GM19455 (cell line): ENCODE results near the gene ATXN7L2.
"Not testable (repeated sequence)": the region's sequence is repeated elsewhere in the genome, so short reads cannot be mapped to it uniquely, and the experiment has no call there.

Experiments
- ATAC-seq: cut with Tn5 transposase; IDR thresholded peaks from one replicate; pipeline ENCODE4 v1.9.1; 2021; ENCODE audit not compliant: unreplicated experiment

The ATXN7L2 gene, protein sequence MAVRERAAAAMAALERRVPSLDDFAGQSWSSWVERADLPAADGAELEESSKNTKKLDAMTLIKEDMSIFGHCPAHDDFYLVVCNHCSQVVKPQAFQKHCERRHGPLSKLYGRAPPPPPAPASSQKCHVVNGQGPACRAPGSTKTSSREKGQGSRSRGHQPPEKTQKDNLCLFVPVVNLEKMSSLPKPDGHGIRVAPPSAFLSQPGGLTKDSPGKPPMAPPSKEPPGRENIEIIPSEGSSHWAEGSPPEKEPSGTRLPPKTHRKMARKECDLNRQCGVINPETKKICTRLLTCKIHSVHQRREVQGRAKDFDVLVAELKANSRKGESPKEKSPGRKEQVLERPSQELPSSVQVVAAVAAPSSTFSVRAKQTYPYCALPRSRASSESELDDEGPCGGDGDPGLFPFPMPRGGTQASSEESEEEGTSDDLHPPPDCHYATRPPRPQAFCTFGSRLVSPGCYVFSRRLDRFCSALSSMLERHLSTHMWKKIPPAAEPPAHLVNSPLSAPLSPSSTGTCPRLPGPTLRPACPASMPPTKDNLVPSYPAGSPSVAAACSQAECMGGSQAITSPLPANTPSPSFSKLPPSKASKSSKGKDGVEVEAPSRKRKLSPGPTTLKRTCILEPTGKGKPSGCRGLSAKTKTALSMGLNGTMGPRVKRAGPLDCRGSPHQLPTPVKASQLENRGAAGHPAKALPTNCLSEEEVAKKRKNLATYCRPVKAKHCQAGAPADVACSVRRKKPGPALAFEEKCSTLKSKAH

DNA sequence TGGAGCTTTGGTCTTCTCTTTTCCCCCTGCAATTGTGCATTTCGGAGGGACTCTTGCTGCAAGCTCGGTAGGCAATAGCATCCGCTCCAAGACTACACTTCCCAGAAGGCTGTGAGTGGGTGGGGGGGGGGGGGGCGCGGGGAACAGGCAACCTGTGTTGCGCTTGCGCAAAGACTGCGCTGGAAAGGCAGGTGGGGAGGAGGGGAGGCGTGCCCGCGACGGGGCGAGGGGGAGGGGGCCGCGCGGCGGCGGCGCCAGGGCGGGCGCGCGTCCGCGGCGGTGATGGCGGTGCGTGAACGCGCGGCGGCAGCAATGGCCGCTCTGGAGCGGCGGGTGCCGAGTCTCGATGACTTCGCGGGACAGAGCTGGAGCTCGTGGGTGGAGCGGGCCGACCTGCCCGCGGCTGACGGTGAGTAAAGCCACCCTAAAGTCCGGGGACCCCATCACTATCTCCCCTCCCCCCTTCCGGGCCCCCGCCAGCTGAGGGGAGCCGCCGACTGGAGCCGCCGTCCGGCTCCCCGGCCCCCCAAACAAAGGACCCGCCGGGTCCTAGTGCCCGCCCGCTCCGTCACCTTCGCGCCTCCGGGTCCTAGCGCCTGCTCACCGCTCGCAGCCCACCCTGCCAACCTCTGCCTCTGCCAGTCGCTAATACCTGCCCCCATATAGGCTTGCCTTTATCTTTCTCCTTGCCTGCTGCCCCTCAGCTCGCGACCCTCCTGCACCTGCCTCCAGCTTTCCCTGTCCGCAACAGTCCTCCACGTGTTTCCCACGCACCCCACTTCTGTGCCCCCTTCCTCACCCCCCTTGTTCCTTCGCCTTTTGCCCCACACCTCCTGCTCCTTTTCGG, at the start of gene ATXN7L2:
Gene ATXN7L2 (plus strand): TSS at position 234 of the 847 bp plus-strand sequence. CDS start 49 bp downstream, at position 283.
- ATAC-seq = peak; percentile 78

DNA sequence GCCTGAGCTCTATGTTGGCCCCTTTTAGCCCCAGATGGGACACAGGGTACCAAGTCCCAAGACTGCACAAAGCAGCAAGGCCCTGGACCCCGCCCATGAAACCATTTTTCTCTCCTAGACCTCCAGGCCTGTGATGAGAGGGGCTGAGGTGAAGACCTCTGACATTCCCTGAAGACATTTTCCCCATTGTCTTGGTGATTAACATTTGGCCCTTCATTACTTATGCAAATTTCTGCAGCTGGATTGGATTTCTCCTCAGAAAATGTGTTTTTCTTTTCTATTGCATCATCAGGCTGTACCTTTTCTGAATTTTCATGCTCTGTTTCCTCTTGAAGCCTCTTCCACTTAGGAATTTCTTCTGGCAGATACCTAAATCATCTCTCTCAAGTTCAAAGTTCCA, 49.2 kb upstream of the ATXN7L2 start:
- ATAC-seq = no peak

DNA sequence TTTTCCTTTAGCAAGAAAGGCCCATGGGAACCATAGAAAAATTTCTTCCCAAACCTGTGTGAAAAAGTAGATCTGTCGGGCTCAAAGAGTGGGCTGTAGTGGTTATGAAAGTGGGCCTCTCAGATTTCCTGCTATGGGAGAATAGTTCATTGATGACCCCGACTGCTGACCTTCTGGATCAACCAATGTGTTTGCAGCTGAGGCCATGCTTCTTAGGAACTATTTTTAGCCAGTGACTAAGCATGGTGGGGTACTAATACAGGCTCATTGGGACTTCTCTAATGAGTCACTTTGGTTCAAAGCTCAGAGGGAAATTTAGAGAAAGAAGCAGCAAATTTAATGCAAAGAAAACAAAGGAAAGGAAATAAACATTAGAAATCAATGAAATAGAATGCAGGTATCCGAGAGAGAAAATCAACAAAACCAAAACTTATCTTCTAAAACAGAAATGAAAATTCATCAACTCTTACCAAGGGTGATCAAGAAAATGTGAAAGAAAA, 44.9 kb upstream of the ATXN7L2 start:
- no peak for ATAC-seq

DNA sequence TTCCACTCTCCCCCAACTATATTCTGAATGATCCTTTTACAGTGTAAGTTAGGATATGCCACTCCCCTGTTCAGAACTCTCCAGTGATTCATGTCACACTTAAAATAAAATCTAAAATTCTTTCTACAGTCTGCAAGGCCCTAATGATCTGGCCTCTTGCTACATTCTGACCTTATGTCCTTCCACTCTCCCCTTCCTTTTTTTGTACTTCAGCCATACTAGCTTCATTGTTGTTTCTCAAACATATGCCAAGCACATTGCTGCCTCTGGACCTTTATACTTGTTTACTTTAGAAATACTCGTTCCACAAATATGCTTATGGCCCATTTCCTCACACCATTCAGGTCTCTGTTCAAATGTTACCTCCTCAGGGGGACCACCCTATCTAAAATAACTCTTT, 42.6 kb upstream of the ATXN7L2 start:
- ATAC-seq = no peak

DNA sequence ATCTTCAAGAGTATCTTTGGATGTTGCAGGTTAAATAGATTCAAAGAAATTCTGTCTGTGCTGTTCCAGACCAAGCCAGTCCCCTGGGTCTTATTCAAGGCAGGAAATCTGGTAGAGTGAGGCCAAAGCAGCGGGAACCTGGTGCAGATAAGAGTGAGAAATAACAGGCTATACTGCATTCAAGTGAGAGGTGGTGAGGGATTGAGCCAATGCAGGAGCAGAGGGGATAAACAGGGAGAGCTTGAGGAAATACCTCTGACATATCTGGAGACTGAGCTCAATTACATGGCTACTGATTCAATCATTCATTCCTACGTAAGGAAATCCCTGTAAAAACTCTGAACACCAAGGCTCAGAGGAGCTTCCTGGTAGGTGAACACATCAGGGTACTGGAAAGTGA, 40.2 kb upstream of the ATXN7L2 start:
- ATAC-seq = no peak

DNA sequence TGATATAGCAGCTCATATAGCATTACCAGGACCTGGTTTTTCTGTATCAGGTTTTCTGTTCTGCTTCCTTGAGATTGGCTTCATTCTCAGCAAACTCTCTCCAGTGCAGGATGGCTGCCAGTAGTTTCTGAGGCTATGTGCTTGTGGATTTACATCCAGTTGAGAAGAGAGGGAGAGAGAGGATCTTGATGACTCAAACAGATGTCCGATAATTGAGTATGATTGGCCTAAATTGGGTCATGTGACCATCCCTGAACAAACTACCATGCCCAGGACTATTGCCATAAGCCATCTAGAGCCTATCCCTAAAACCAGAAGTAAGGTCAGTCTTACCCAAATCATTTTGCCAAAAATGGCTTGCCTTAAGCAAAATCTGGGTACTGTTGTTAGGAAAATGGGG, 39.4 kb upstream of the ATXN7L2 start:
- ATAC-seq = no peak

DNA sequence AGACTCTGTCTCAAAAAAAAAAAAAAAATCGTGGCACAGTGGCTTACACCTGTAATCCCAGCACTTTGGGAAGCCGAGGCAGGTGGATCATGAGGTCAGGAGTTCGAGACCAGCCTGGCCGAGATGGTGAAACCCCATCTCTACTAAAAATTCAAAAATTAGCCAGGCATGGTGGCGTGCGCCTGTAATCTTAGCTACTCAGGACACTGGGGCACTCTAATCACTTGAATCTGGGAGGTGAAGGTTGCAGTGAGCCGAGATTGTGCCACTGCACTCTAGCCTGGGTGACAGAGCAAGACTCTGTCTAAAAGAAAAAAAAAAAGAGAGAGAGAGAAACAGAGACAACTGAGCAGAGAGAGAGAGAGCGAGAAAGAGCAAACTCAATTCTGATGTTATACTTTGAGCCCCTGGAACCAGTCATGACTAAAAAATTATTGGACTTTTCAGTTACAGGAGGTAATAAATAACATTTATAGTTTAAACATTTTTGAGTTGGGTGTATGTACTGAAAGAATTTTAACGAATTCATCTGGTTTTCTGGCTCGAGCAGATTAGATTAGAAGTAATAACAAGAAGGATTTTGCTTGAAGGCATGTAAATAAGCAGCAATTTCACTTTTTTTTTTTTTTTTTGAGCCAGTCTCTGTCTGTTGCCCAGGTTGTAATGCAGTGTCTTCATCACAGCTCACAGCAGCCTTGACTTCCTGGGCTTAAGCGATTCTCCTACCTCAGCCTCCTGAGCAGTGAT, 37.6 kb upstream of the ATXN7L2 start:
- ATAC-seq = not testable (repeated sequence)

DNA sequence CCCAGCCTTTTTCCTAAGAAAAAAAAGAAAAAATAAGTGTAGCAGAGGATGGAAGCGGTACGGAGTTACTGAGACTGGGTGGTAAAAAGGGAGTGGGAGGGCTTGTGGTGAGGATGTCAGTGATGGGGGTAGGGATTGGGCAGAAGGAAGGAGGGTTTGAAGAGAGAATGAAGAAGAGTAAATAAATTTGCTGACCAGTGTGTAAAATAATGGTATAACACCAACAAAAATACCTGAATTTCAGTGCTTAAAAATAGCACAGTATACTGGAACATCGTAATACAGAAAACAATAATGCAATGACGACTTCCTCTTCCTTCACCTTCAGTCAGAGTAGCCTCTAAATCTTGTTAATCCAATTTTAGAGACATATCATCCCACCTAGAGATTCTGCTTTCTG, 36.2 kb upstream of the ATXN7L2 start:
- ATAC-seq = no peak

DNA sequence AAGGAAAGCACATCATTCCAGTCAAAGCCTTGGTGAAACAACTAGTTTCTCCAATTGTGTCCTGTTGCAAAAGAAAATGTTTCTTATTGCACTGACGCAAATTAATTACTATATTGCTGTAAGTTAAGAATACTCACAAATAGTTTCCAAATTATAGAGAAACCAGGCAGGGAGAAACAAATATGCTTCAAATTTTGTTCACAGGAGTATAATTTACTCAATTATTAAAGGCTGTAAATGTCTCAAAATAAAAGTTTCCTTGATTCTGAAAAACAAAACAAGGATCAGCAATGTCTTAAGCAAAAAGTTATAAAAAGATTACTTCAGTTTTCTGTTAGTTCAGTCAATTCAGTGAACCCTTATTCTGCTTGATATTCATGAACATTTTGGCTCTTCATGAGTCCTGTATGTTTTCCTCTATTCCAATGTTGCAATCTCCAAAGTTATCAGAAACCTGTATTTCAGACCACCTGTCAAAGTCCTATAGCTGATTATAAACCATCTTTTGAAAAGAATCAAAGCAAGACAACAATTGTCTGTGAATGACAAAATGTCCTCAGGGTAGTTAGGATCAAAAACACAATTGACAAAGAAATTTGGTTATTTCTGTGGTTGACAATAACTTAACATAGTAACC, 29.1 kb upstream of the ATXN7L2 start:
- no peak for ATAC-seq

DNA sequence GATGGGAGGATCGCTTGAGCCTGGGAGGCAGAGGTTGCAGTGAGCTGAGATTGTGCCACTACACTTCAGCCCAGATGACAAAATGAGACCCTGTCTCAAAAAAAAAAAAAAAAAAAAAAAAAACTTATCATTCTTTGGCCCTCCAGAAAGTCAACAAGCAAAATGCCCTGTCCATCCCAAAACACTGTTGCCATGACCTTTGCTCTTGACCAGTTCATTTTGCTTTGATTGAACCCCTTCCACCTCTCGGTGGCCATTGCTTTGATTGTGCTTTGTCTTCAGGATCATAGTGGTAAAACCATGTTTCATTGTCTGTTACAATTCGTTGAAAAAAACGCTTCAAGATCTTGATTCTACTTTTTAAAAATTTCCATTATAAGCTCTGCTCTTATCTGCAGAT, 25.9 kb upstream of the ATXN7L2 start:
- ATAC-seq = no peak

DNA sequence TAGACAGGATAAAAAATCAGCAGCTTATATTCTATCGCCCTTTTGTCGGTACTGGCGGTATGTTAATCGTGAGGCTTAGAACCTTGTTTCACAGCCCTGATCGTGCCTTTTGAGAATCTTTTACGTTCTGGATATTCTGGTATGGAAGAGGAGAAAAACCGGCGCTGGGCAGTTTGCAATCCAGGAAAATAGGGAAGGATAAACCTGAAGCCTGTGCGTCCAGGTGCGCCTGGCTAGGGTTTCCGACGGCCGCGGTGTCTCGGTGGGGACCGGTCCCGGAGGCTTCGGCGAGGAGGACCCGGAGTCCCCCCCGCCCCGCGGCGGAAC, 17.6 kb upstream of the ATXN7L2 start:
- ATAC-seq = no peak

DNA sequence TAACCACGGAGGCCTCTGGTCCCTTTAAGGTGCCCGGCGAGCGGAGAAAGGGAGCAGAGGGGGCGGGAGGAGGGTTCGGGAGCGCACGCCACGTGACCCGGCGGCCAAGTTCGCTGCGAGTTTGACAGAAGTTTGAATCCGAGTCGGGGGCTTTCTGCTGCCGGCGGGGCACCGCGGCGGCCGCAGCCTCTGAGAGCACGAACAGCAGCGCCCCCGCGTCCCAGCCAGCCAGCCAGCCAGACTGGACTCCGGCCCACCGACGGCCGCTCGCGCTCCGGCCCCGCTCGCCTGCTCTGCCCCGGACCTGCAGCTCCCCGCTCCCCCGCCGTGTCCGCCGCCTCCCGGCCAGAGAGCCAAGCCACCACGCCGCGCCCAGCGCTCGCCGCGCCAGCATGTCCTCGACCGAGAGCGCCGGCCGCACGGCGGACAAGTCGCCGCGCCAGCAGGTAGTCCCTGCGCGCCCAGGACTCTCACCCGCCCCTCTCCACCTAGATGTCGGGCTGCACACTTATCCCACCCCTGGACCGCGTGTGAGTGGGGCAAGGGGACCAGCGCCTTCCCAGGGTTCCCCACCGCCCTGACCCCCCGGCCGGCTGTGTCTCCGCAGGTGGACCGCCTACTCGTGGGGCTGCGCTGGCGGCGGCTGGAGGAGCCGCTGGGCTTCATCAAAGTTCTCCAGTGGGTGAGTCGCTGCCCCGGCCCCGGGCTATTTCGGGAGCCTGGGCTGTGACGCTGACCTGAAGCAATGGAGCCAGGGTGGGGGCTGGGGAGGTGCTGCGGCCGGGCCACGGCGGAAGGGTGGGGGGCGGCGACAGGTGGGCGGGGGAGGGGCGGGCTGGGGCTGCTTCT, 17.0 kb upstream of the ATXN7L2 start, which contains the start of gene SYPL2:
Gene SYPL2 (plus strand): TSS at position 95 of the 849 bp plus-strand sequence. CDS start 298 bp downstream, at position 393.
- no peak for ATAC-seq

DNA sequence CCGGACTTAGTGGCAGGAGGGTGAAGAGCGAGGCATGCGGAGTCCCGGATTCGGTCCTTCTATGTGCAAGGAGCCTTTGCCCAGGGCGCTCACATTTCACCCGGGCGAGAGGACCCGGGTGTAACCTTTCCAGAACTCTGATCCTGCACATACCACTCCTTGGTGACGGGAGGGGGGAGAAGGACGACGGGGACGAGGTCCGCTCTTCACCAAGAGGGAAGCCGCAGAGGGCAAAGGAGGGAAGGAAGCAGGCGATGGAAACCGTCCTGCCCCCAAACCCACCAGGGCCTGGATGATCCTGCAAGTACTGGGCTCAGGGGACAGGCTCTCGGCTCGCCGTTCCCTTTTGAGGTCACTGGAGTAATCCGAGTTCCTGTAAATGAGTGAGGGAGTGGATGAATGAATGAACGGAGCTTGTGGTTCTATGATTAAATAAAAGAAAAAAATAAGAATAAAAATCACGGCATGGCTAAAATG, 16.4 kb upstream of the ATXN7L2 start:
- ATAC-seq = no peak

DNA sequence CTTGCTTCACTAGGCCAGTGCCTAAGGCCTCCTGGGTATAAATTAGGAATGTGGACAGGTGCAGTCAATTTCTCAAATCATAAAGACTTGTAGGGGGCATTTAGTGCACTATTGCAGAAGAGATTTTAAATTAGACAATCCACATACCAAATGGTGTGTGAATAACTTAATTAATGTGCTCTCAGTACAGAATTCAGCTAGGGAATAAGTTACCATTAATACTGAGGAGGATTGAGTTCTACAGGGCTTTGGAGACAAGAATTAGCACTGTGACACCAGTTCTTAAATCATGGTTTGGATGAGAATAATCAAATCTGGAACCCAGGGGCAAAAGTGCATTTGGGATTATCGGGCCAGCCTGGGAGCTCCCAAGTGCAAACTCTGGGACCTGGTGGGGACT, 15.6 kb upstream of the ATXN7L2 start:
- ATAC-seq = no peak

DNA sequence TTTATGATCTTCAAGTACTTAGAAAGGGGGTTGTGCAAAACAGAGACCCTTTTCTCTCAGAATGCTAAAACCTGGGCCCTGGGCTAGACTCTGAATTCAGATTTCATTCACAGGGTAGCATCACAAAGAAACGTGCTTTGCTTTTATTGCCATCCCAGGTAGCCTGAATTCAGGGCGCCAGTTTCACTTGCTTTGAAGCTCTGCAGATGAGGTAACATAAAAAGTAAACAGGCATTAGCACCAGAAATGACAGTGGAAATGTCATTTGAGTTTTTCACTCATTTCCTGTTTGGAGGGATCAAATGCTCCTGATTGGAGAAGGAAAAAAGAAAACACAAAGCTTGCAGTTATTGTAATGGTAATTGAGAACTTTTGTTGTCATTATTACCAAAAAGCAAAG, 14.8 kb upstream of the ATXN7L2 start:
- ATAC-seq = no peak

DNA sequence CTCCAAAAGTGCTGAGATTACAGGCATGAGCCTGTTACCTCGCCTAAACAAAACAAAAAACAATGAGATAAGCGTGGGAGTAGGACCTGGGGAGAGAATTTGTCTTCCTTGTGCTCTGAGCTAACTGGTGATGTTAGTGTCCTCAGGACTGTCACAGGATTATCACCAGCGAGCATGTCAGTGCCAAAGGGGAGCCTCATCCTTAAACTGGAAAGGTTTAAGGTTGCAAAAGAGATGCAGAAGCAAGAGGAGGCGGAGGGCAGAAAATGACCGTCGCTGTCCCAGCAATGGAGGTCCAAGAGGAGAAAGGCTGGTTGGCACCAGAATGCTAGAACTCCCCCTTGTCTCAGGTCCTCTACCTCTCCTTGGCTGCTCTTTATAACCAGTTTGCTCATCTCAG, 13.5 kb upstream of the ATXN7L2 start:
- ATAC-seq = no peak

DNA sequence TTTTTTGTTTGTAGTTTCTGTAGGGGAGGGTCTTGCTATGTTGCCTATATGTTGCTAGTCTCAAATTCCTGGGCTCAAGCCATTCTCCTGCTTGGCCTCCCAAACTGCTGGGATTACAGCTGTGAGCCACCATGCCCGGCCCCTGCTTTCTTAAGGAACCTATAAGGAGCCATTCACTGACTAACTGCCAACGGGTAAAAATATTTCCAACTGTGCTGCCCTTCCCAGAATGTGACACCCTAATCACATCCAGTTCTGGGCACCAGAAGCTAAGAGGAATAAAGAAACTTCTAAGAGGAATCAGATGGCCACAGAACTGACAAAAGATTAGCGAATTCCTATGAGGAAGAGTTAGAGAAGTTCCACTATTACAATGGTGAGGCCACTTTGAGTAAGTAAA, 10.9 kb upstream of the ATXN7L2 start:
- ATAC-seq = no peak

DNA sequence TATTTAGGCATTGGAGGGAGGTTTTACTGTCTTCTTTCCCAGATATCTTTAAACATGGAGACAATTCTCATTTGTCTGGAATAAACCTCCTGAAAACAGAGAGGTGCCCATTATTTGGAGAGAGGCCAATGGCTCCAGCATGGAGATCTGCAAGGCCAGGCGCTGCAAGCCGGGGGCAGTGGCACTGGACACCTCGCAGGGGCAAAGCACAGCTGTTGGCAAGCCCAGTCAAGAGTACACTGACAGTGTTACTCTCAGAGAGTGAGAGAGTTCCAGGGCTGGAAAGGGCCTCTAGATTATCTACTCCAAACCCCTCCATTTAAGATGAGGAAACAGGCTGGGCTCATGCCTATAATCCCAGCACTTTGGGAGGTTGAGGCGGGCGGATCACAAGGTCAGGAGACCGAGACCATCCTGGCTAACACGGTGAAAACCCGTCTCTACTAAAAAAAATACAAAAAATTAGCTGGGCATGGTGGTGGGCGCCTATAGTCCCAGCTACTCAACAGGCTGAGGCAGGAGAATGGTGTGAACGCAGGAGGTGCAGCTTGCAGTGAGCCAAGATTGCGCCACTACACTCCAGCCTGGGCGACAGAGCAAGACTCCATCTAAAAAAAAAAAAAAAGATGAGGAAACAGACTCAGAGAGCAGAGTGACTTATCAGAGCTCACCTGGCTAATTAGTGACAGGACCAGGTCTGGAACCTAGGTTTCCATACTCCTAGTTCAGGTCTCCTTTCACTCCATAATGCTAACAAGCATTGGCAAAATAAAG, 10.2 kb upstream of the ATXN7L2 start:
- not testable (repeated sequence) for ATAC-seq
